MG63 (cell line): ENCODE data around the gene NFIB. TPM values are rescaled to one million over a fixed set of nuclear protein-coding genes. Genes with fewer than 3 reads are reported as not detected.
A peak's percentile ranks its signal among the peaks of the same experiment; 100 is the strongest.

Source experiments
- DNase-seq: peaks from one replicate; pipeline ENCODE4 v3.0.0-alpha.2; 2020
- H3K27me3 ChIP-seq: fragments of 250-450 bp; sonication (Bioruptor Pico); 2 replicates; pipeline ENCODE4 v1.5.1; 2020; ENCODE audit warnings: mild to moderate bottlenecking, moderate library complexity
- H3K36me3 ChIP-seq: fragments of 250-450 bp; sonication (Bioruptor Pico); 2 replicates; pipeline ENCODE4 v1.5.1; 2020; ENCODE audit warnings: mild to moderate bottlenecking, moderate library complexity
- H3K4me3 ChIP-seq: fragments of 250-450 bp; sonication (Bioruptor Pico); 2 replicates; pipeline ENCODE4 v1.5.1; 2020; ENCODE audit warnings: mild to moderate bottlenecking, moderate library complexity
- H3K9me3 ChIP-seq: fragments of 250-450 bp; sonication (Bioruptor Pico); 2 replicates; pipeline ENCODE4 v1.5.1; 2020; ENCODE audit warnings: mild to moderate bottlenecking, moderate library complexity
- total RNA-seq: library from RNA; depleted of rRNA; stranded (reverse); fragments of >200 nt; shearing (Covaris generic); gene quantifications from 2 replicates; pipeline ENCODE4 v1.2.3, GENCODE V29; 2014; ENCODE audit warnings: low replicate concordance

Gene NFIB
- total RNA-seq, 1 experiment from 2014 or later, result 47.3 TPM

GRCh38 chr9:14303100-14303499, 10.8 kb downstream of the NFIB start:
- Histone ChIP-seq H3K4me3 (no peak overlapping the region), H3K27me3 (no peaks in the 10 kb centered on the region), H3K9me3 (no peaks in the 10 kb centered on the region), H3K36me3 (peaks cover 85% of the 10 kb centered on the region)
- no peak for DNase-seq

- Histone ChIP-seq H3K36me3 (peaks cover 86% of the 10 kb centered on the region), H3K9me3 (no peaks in the 10 kb centered on the region), H3K27me3 (no peaks in the 10 kb centered on the region), H3K4me3 (no peak overlapping the region)
- DNase-seq, result no peak
These were observed 11.5 kb downstream of the NFIB start for GRCh38 chr9:14302405-14302804.

GRCh38 chr9:14301583-14302021, 12.3 kb downstream of the NFIB start:
- H3K27me3 ChIP-seq, result no peaks in the 10 kb centered on the region
- peaks cover 86% of the 10 kb centered on the region for H3K36me3 ChIP-seq
- H3K9me3 ChIP-seq, result no peaks in the 10 kb centered on the region
- no peak overlapping the region for H3K4me3 ChIP-seq
- no peak for DNase-seq

- no peak for DNase-seq
- Histone ChIP-seq H3K36me3 (peaks cover 86% of the 10 kb centered on the region), H3K4me3 (no peak overlapping the region), H3K9me3 (no peaks in the 10 kb centered on the region), H3K27me3 (no peaks in the 10 kb centered on the region)
These were observed 12.9 kb downstream of the NFIB start for GRCh38 chr9:14301006-14301405.

GRCh38 chr9:14300588-14300987, 13.4 kb downstream of the NFIB start:
- no peaks in the 10 kb centered on the region for H3K27me3 ChIP-seq
- peaks cover 86% of the 10 kb centered on the region for H3K36me3 ChIP-seq
- no peaks in the 10 kb centered on the region for H3K9me3 ChIP-seq
- DNase-seq, result no peak
- no peak overlapping the region for H3K4me3 ChIP-seq

GRCh38 chr9:14300040-14300439, 13.9 kb downstream of the NFIB start:
- no peaks in the 10 kb centered on the region for H3K9me3 ChIP-seq
- H3K36me3 ChIP-seq, result peaks cover 82% of the 10 kb centered on the region
- H3K4me3 ChIP-seq, result no peak overlapping the region
- no peak for DNase-seq
- no peaks in the 10 kb centered on the region for H3K27me3 ChIP-seq

GRCh38 chr9:14298601-14299022, 15.3 kb downstream of the NFIB start:
- Histone ChIP-seq H3K9me3 (no peaks in the 10 kb centered on the region), H3K27me3 (no peaks in the 10 kb centered on the region), H3K4me3 (no peak overlapping the region), H3K36me3 (peaks cover 82% of the 10 kb centered on the region)
- DNase-seq, result no peak

GRCh38 chr9:14296495-14297113, 17.3 kb downstream of the NFIB start:
- peak; percentile 39 for DNase-seq
- Histone ChIP-seq H3K36me3 (peaks cover 72% of the 10 kb centered on the region), H3K9me3 (no peaks in the 10 kb centered on the region), H3K27me3 (no peaks in the 10 kb centered on the region), H3K4me3 (no peak overlapping the region)

GRCh38 chr9:14294659-14295058, 19.3 kb downstream of the NFIB start:
- no peak for DNase-seq

GRCh38 chr9:14293801-14294200, 20.1 kb downstream of the NFIB start:
- no peak for DNase-seq
- Histone ChIP-seq H3K9me3 (no peaks in the 10 kb centered on the region), H3K4me3 (no peak overlapping the region), H3K27me3 (no peaks in the 10 kb centered on the region), H3K36me3 (peaks cover 48% of the 10 kb centered on the region)

More at GRCh38 chr9:14294659-14295058, 19.3 kb downstream of the NFIB start:
- Histone ChIP-seq H3K9me3 (no peaks in the 10 kb centered on the region), H3K27me3 (no peaks in the 10 kb centered on the region), H3K4me3 (no peak overlapping the region), H3K36me3 (peaks cover 56% of the 10 kb centered on the region)

GRCh38 chr9:14292181-14292739, 21.7 kb downstream of the NFIB start:
- no peak overlapping the region for H3K4me3 ChIP-seq
- peaks cover 42% of the 10 kb centered on the region for H3K36me3 ChIP-seq
- DNase-seq, result no peak
- no peaks in the 10 kb centered on the region for H3K27me3 ChIP-seq
- no peaks in the 10 kb centered on the region for H3K9me3 ChIP-seq

GRCh38 chr9:14289916-14290315, 24.0 kb downstream of the NFIB start:
- Histone ChIP-seq H3K27me3 (no peaks in the 10 kb centered on the region), H3K4me3 (no peak overlapping the region), H3K36me3 (peaks cover 28% of the 10 kb centered on the region), H3K9me3 (no peaks in the 10 kb centered on the region)
- DNase-seq, result no peak

- H3K27me3 ChIP-seq, result no peaks in the 10 kb centered on the region
- peaks cover 21% of the 10 kb centered on the region for H3K36me3 ChIP-seq
- no peak overlapping the region for H3K4me3 ChIP-seq
- no peaks in the 10 kb centered on the region for H3K9me3 ChIP-seq
- no peak for DNase-seq
These were observed 25.5 kb downstream of the NFIB start for GRCh38 chr9:14288433-14288832.

- Histone ChIP-seq H3K27me3 (no peaks in the 10 kb centered on the region), H3K4me3 (no peak overlapping the region), H3K9me3 (no peaks in the 10 kb centered on the region), H3K36me3 (peaks cover 35% of the 10 kb centered on the region)
- no peak for DNase-seq
These were observed 27.8 kb downstream of the NFIB start for GRCh38 chr9:14286121-14286520.

- H3K27me3 ChIP-seq, result no peaks in the 10 kb centered on the region
- H3K4me3 ChIP-seq, result no peak overlapping the region
- H3K36me3 ChIP-seq, result peaks cover 49% of the 10 kb centered on the region
- DNase-seq, result no peak
- no peaks in the 10 kb centered on the region for H3K9me3 ChIP-seq
These were observed 30.7 kb downstream of the NFIB start for GRCh38 chr9:14283276-14283675.

- Histone ChIP-seq H3K9me3 (no peaks in the 10 kb centered on the region), H3K27me3 (no peaks in the 10 kb centered on the region), H3K36me3 (peaks cover 55% of the 10 kb centered on the region), H3K4me3 (no peak overlapping the region)
- no peak for DNase-seq
These were observed 32.1 kb downstream of the NFIB start for GRCh38 chr9:14281876-14282275.

GRCh38 chr9:14281136-14281795, 32.7 kb downstream of the NFIB start:
- Histone ChIP-seq H3K9me3 (no peaks in the 10 kb centered on the region), H3K27me3 (no peaks in the 10 kb centered on the region), H3K36me3 (peaks cover 56% of the 10 kb centered on the region), H3K4me3 (no peak overlapping the region)
- DNase-seq, result no peak

GRCh38 chr9:14279671-14280070, 34.3 kb downstream of the NFIB start:
- H3K27me3 ChIP-seq, result no peaks in the 10 kb centered on the region

More at GRCh38 chr9:14279671-14280070, 34.3 kb downstream of the NFIB start:
- Histone ChIP-seq H3K4me3 (no peak overlapping the region), H3K9me3 (no peaks in the 10 kb centered on the region), H3K36me3 (peaks cover 64% of the 10 kb centered on the region)
- no peak for DNase-seq
